ENCODE measurements around the gene ADAM19. TPM values are rescaled to one million over a fixed set of nuclear protein-coding genes. Genes with fewer than 3 reads are reported as not detected.

Gene ADAM19
- total RNA-seq, 1 experiment from 2014 or later: 62.9 TPM

- H3K4me1 Mint-ChIP-seq (ENCODE audit: low read depth, unreplicated experiment): peaks cover 39% of the 10 kb centered on the region
- Histone ChIP-seq H3K9me3 (no peaks in the 10 kb centered on the region), H3K4me3 (ENCODE audit: low read depth, low read length) (no peak overlapping the region), H3K4me1 (peaks cover 53% of the 10 kb centered on the region), H3K36me3 (ENCODE audit: control insufficient read depth, insufficient read depth, low read length) (no peaks in the 10 kb centered on the region), H3K27me3 (replicated peaks; ENCODE audit: control insufficient read depth, insufficient read depth, low read length) (no peaks in the 10 kb centered on the region)
- no peaks in the 10 kb centered on the region for H3K9me3 Mint-ChIP-seq (ENCODE audit: unreplicated experiment)
- H3K27ac Mint-ChIP-seq (ENCODE audit: unreplicated experiment): peak overlapping the region; percentile 58
- TF ChIP-seq CTCF (IDR thresholded peaks at IDR 0.05; ENCODE audit: insufficient read depth in 1 of 2, low read depth in 1 of 2, low read length in 1 of 2, severe bottlenecking in 1 of 2, unreplicated experiment in 1 of 2): no peak
- peaks cover 44% of the 10 kb centered on the region for H3K36me3 Mint-ChIP-seq (ENCODE audit: insufficient read depth, unreplicated experiment)
- no peaks in the 10 kb centered on the region for H3K27me3 Mint-ChIP-seq (ENCODE audit: insufficient read depth, unreplicated experiment)
- ChIA-PET POLR2A (no interaction called here), CTCF (no interaction called here)
- DNase-seq: no peak
- H3K4me3 Mint-ChIP-seq (ENCODE audit: unreplicated experiment): no peak overlapping the region
- intact Hi-C loops (cut with micrococcal nuclease; ENCODE audit: unreplicated experiment): loop anchor here (2.0 kb wide), 1 partner anchor 20 kb away; the partner anchor contains the start of gene ADAM19
- no TSS peak for BruUV-seq (replicated peaks)
Observed at GRCh38 chr5:157554179-157555036, 21.2 kb downstream of the ADAM19 start.

GRCh38 chr5:157552650-157553049, 22.9 kb downstream of the ADAM19 start:
- no peak for DNase-seq
- CTCF ChIA-PET: no interaction called here
- Histone ChIP-seq H3K27me3 (replicated peaks; ENCODE audit: control insufficient read depth, insufficient read depth, low read length) (no peaks in the 10 kb centered on the region), H3K4me3 (ENCODE audit: low read depth, low read length) (no peak overlapping the region), H3K9me3 (no peaks in the 10 kb centered on the region), H3K36me3 (ENCODE audit: control insufficient read depth, insufficient read depth, low read length) (no peaks in the 10 kb centered on the region), H3K4me1 (peaks cover 57% of the 10 kb centered on the region)
- Mint-ChIP-seq H3K36me3 (ENCODE audit: insufficient read depth, unreplicated experiment) (peaks cover 49% of the 10 kb centered on the region), H3K27me3 (ENCODE audit: insufficient read depth, unreplicated experiment) (no peaks in the 10 kb centered on the region), H3K27ac (ENCODE audit: unreplicated experiment) (no peak overlapping the region), H3K4me1 (ENCODE audit: low read depth, unreplicated experiment) (peaks cover 49% of the 10 kb centered on the region), H3K4me3 (ENCODE audit: unreplicated experiment) (no peak overlapping the region), H3K9me3 (ENCODE audit: unreplicated experiment) (peaks cover 7% of the 10 kb centered on the region)
- TF ChIP-seq CTCF (IDR thresholded peaks at IDR 0.05; ENCODE audit: insufficient read depth in 1 of 2, low read depth in 1 of 2, low read length in 1 of 2, severe bottlenecking in 1 of 2, unreplicated experiment in 1 of 2): no peak
- POLR2A ChIA-PET: no interaction called here
- no TSS peak for BruUV-seq (replicated peaks)
- intact Hi-C loops (cut with micrococcal nuclease; ENCODE audit: unreplicated experiment): no loop called here

GRCh38 chr5:157550663-157551062, 24.9 kb downstream of the ADAM19 start:
- no peak for DNase-seq
- no peaks in the 10 kb centered on the region for H3K36me3 ChIP-seq (ENCODE audit: control insufficient read depth, insufficient read depth, low read length)
- peaks cover 68% of the 10 kb centered on the region for H3K4me1 ChIP-seq
- no peak overlapping the region for H3K4me3 ChIP-seq (ENCODE audit: low read depth, low read length)
- no TSS peak for BruUV-seq (replicated peaks)
- CTCF ChIA-PET: interaction anchor here (0.7 kb wide), 1 partner anchor 117 kb away, joined by 6 read pairs; no protein-coding TSS in a partner anchor
- peaks cover 11% of the 10 kb centered on the region for H3K9me3 Mint-ChIP-seq (ENCODE audit: unreplicated experiment)
- H3K4me1 Mint-ChIP-seq (ENCODE audit: low read depth, unreplicated experiment): peaks cover 62% of the 10 kb centered on the region
- peaks cover 52% of the 10 kb centered on the region for H3K36me3 Mint-ChIP-seq (ENCODE audit: insufficient read depth, unreplicated experiment)
- H3K4me3 Mint-ChIP-seq (ENCODE audit: unreplicated experiment): no peak overlapping the region
- peak overlapping the region; percentile 83 for H3K27ac Mint-ChIP-seq (ENCODE audit: unreplicated experiment)
- H3K27me3 Mint-ChIP-seq (ENCODE audit: insufficient read depth, unreplicated experiment): no peaks in the 10 kb centered on the region
- no peaks in the 10 kb centered on the region for H3K27me3 ChIP-seq (replicated peaks; ENCODE audit: control insufficient read depth, insufficient read depth, low read length)
- H3K9me3 ChIP-seq: no peaks in the 10 kb centered on the region
- POLR2A ChIA-PET: no interaction called here
- intact Hi-C loops (cut with micrococcal nuclease; ENCODE audit: unreplicated experiment): no loop called here
- no peak for TF ChIP-seq CTCF (IDR thresholded peaks at IDR 0.05; ENCODE audit: insufficient read depth in 1 of 2, low read depth in 1 of 2, low read length in 1 of 2, severe bottlenecking in 1 of 2, unreplicated experiment in 1 of 2)

Measured in Caco-2 (cell line).